ENCODE measurements around the gene CEP83.
"Not testable (repeated sequence)": the region's sequence is repeated elsewhere in the genome, so short reads cannot be mapped to it uniquely, and the experiment has no call there.

CEP83 gene

GRCh38 chr12:94418517-94418916 lies 41.1 kb downstream of the CEP83 start:
- H3K27me3 ChIP-seq (replicated peaks): no peaks in the 10 kb centered on the region
- DNase-seq: no peak
- no peak overlapping the region for H3K27ac ChIP-seq
- no peaks in the 10 kb centered on the region for H3K36me3 ChIP-seq (replicated peaks)
- no peak for TF ChIP-seq CTCF (IDR thresholded peaks at IDR 0.05; ENCODE audit: low read depth, low read length, missing control alignments)
- H3K4me3 ChIP-seq (ENCODE audit: low read depth, low read length): no peak overlapping the region
- in situ Hi-C loops (cut with HindIII; ENCODE audit: low pct_ligation_motif_present, low sequenced_read_pairs): no loop called here

GRCh38 chr12:94416613-94417012 lies 43.1 kb downstream of the CEP83 start:
- Histone ChIP-seq H3K4me3 (ENCODE audit: low read depth, low read length) (no peak overlapping the region), H3K27ac (no peak overlapping the region), H3K27me3 (replicated peaks) (no peaks in the 10 kb centered on the region), H3K36me3 (replicated peaks) (no peaks in the 10 kb centered on the region)
- TF ChIP-seq CTCF (IDR thresholded peaks at IDR 0.05; ENCODE audit: low read depth, low read length, missing control alignments): no peak
- DNase-seq: no peak
- in situ Hi-C loops (cut with HindIII; ENCODE audit: low pct_ligation_motif_present, low sequenced_read_pairs): no loop called here

- Histone ChIP-seq H3K27ac (no peak overlapping the region), H3K36me3 (replicated peaks) (no peaks in the 10 kb centered on the region), H3K4me3 (ENCODE audit: low read depth, low read length) (no peak overlapping the region), H3K27me3 (replicated peaks) (no peaks in the 10 kb centered on the region)
- DNase-seq: no peak
- no peak for TF ChIP-seq CTCF (IDR thresholded peaks at IDR 0.05; ENCODE audit: low read depth, low read length, missing control alignments)
- in situ Hi-C loops (cut with HindIII; ENCODE audit: low pct_ligation_motif_present, low sequenced_read_pairs): no loop called here
Observed at GRCh38 chr12:94415066-94415465, 44.6 kb downstream of the CEP83 start.

GRCh38 chr12:94405413-94406116 lies 54.1 kb downstream of the CEP83 start:
- no peak for DNase-seq
- Histone ChIP-seq H3K27ac (no peak overlapping the region), H3K4me3 (ENCODE audit: low read depth, low read length) (no peak overlapping the region), H3K36me3 (replicated peaks) (no peaks in the 10 kb centered on the region), H3K27me3 (replicated peaks) (no peaks in the 10 kb centered on the region)
- in situ Hi-C loops (cut with HindIII; ENCODE audit: low pct_ligation_motif_present, low sequenced_read_pairs): no loop called here
- TF ChIP-seq CTCF (IDR thresholded peaks at IDR 0.05; ENCODE audit: low read depth, low read length, missing control alignments): no peak

GRCh38 chr12:94404854-94405253 lies 54.8 kb downstream of the CEP83 start:
- in situ Hi-C loops (cut with HindIII; ENCODE audit: low pct_ligation_motif_present, low sequenced_read_pairs): no loop called here
- no peak for TF ChIP-seq CTCF (IDR thresholded peaks at IDR 0.05; ENCODE audit: low read depth, low read length, missing control alignments)
- H3K27me3 ChIP-seq (replicated peaks): no peaks in the 10 kb centered on the region
- H3K27ac ChIP-seq: no peak overlapping the region
- H3K4me3 ChIP-seq (ENCODE audit: low read depth, low read length): no peak overlapping the region
- H3K36me3 ChIP-seq (replicated peaks): no peaks in the 10 kb centered on the region
- no peak for DNase-seq

GRCh38 chr12:94401326-94401725 lies 58.3 kb downstream of the CEP83 start:
- no peak for DNase-seq
- H3K4me3 ChIP-seq (ENCODE audit: low read depth, low read length): no peak overlapping the region
- H3K27ac ChIP-seq: no peak overlapping the region
- in situ Hi-C loops (cut with HindIII; ENCODE audit: low pct_ligation_motif_present, low sequenced_read_pairs): no loop called here
- H3K27me3 ChIP-seq (replicated peaks): no peaks in the 10 kb centered on the region
- no peaks in the 10 kb centered on the region for H3K36me3 ChIP-seq (replicated peaks)
- TF ChIP-seq CTCF (IDR thresholded peaks at IDR 0.05; ENCODE audit: low read depth, low read length, missing control alignments): no peak

GRCh38 chr12:94398685-94399084 lies 61.0 kb downstream of the CEP83 start:
- in situ Hi-C loops (cut with HindIII; ENCODE audit: low pct_ligation_motif_present, low sequenced_read_pairs); DNase-seq; H3K27me3 ChIP-seq (replicated peaks); H3K36me3 ChIP-seq (replicated peaks); H3K4me3 ChIP-seq (ENCODE audit: low read depth, low read length); H3K27ac ChIP-seq: not testable (repeated sequence)

Measured in brain microvascular endothelial cell (primary cell).